ENCODE results near the gene DPP9. TPM values are rescaled to one million over a fixed set of nuclear protein-coding genes. Genes with fewer than 3 reads are reported as not detected.

The DPP9 gene
- total and polyA plus RNA-seq, 2 of the 8 experiments (the other 6 are each of a cell fraction or from before 2014, with no cell fraction given): 11.6 to 40.7 TPM

DNA sequence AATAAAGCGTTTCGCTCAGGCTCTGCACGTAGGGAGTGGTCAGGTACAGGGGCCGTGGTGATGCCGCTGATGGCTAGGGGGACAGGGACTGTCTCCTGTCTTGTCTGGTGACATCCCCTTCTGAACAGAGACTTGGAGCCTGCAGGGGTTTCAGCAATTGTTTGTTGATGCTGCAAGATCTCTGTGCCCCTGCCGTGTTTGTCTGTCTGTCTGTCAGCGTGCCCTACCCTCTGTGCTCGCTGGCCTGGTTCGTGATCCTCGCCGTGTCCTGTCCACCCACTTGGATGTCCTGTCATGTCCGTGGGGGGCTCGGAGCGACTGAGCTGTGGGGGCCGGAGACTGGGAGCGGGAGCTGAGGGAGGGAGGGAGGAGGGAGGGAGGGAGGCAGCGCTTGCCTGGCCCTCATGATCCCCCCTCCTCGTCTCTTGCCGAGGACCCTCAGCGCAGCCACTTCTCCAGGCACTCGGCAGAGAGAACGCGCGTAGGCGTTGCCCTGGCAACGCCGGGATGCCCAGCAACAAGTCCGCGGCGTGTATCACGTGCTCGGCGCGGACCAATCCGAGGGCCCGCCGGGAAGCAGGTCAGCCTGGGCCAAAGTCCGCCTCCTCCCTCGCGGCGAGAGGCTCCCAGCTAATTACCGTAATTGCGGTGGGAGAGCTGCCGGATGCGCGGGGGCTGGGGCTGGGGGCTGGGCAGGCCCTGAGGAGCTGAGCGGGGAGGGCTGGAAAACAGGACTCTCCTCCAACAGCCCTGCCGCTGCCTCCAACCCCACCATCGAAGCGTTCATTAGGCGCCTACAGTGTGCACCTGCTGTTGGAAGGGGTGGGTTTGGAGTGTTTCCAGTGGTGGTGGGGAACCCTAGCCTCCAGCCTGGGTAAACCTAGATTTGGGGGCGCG lies 36.0 kb upstream of the DPP9 start (continued):
- TF ChIP-seq POU5F1 (IDR thresholded peaks at IDR 0.05; ENCODE audit: low read depth, low read length) (no peak), KDM4A (IDR thresholded peaks at IDR 0.05; ENCODE audit: low read depth, low read length, severe bottlenecking) (no peak), MAFK (IDR thresholded peaks at IDR 0.05; ENCODE audit: low read depth, low read length) (peak; percentile 41), TEAD4 (IDR thresholded peaks at IDR 0.05; ENCODE audit: low read depth, low read length) (no peak), YY1 (IDR thresholded peaks at IDR 0.05; ENCODE audit: low read depth, low read length) (no peak), POLR2AphosphoS5 (IDR thresholded peaks at IDR 0.05; ENCODE audit: low read depth, low read length) (no peak), TAF7 (optimal IDR thresholded peaks at IDR 0.05; ENCODE audit: borderline replicate concordance, low read depth, low read length) (no peak), POLR2A (IDR thresholded peaks at IDR 0.05; ENCODE audit: control extremely low read depth in 1 of 2, low read depth in 2 of 2, low read length in 2 of 2) (no peak), BCL11A (IDR thresholded peaks at IDR 0.05; ENCODE audit: low read depth in 2 of 2, low read length in 2 of 2) (no peak), BRCA1 (IDR thresholded peaks at IDR 0.05; ENCODE audit: low read depth, low read length) (no peak), CREB1 (IDR thresholded peaks at IDR 0.05) (no peak), EZH2 (IDR thresholded peaks at IDR 0.05; ENCODE audit: low read depth, low read length, severe bottlenecking) (no peak), RNF2 (IDR thresholded peaks at IDR 0.05; ENCODE audit: borderline replicate concordance, low read depth, low read length, missing control alignments, poor library complexity, severe bottlenecking) (no peak), JUN (IDR thresholded peaks at IDR 0.05; ENCODE audit: low read depth, low read length) (no peak), SIN3A (conservative IDR thresholded peaks at IDR 0.05 in 1 of 2, IDR thresholded peaks at IDR 0.05 in 1 of 2; ENCODE audit: low read depth in 1 of 2, low read length in 2 of 2) (peak; percentile 71 to 95; a peak in 2 of 4 replicates), JUND (IDR thresholded peaks at IDR 0.05; ENCODE audit: low read length) (no peak)
- TF ChIP-seq, protein P1, sequence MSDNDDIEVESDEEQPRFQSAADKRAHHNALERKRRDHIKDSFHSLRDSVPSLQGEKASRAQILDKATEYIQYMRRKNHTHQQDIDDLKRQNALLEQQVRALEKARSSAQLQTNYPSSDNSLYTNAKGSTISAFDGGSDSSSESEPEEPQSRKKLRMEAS (IDR thresholded peaks at IDR 0.05): peak; percentile 13; the same call in 1 of the 2 replicates
- TF ChIP-seq, protein P2, sequence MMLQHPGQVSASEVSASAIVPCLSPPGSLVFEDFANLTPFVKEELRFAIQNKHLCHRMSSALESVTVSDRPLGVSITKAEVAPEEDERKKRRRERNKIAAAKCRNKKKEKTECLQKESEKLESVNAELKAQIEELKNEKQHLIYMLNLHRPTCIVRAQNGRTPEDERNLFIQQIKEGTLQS (IDR thresholded peaks at IDR 0.05; ENCODE audit: insufficient read depth, low read depth, low read length): peak; percentile 83
- TF ChIP-seq, protein P3, sequence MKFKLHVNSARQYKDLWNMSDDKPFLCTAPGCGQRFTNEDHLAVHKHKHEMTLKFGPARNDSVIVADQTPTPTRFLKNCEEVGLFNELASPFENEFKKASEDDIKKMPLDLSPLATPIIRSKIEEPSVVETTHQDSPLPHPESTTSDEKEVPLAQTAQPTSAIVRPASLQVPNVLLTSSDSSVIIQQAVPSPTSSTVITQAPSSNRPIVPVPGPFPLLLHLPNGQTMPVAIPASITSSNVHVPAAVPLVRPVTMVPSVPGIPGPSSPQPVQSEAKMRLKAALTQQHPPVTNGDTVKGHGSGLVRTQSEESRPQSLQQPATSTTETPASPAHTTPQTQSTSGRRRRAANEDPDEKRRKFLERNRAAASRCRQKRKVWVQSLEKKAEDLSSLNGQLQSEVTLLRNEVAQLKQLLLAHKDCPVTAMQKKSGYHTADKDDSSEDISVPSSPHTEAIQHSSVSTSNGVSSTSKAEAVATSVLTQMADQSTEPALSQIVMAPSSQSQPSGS (IDR thresholded peaks at IDR 0.05; ENCODE audit: low read length): no peak
- TF ChIP-seq, protein P4, sequence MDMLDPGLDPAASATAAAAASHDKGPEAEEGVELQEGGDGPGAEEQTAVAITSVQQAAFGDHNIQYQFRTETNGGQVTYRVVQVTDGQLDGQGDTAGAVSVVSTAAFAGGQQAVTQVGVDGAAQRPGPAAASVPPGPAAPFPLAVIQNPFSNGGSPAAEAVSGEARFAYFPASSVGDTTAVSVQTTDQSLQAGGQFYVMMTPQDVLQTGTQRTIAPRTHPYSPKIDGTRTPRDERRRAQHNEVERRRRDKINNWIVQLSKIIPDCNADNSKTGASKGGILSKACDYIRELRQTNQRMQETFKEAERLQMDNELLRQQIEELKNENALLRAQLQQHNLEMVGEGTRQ (IDR thresholded peaks at IDR 0.05; ENCODE audit: low read length): peak; percentile 95
